Right lobe of liver (tissue), 6 donors: ENCODE results near the gene POLD4. TPM values are rescaled to one million over a fixed set of nuclear protein-coding genes. Genes with fewer than 3 reads are reported as not detected.

Experiments used
- ATAC-seq, 4 donors: fragments of 200-7000 bp; cut with Tn5 transposase; one replicate each; pipeline ENCODE4 v1.9.1; 2020; ENCODE audit warnings: mild to moderate bottlenecking in 4 of 4, moderate library complexity in 4 of 4
- DNase-seq, 3 donors: peaks; one replicate each; pipeline ENCODE4 v3.0.0-alpha.2; 2020
- H3K27ac ChIP-seq, 3 donors: fragments of 200-600 bp; one replicate each; pipeline ENCODE4 v1.8.0; 2022
- H3K27me3 ChIP-seq, 2 donors: fragments of 200-600 bp; one replicate each; pipeline ENCODE4 v1.8.0; 2022
- H3K36me3 ChIP-seq, 4 donors: fragments of 200-600 bp; sonication (generic) in 1 of 4; one replicate each; pipeline versions ENCODE4 v1.5.1 to v1.8.0; 2017 to 2022; ENCODE audit warnings: control low read depth in 1 of 4
- H3K4me1 ChIP-seq, 4 donors: fragments of 200-600 bp; sonication (generic) in 1 of 4; one replicate each; pipeline versions ENCODE4 v1.5.1 to v1.8.0; 2017 to 2022; ENCODE audit warnings: control low read depth in 1 of 4
- H3K4me3 ChIP-seq, 3 donors: fragments of 200-600 bp; one replicate each; pipeline ENCODE4 v1.8.0; 2022
- H3K9me3 ChIP-seq, 4 donors: fragments of 200-600 bp; sonication (generic) in 1 of 4; one replicate each; pipeline versions ENCODE4 v1.5.1 to v1.8.0; 2017 to 2022; ENCODE audit warnings: control low read depth in 1 of 4
- CTCF ChIP-seq, 4 donors: fragments of 200-600 bp in 3 of 4; fragments of 450-650 bp in 1 of 4; IDR thresholded peaks; one replicate each; pipeline versions ENCODE4 v1.5.1 to v1.8.0; 2016 to 2022; ENCODE audit warnings: antibody characterized with exemption in 4 of 4, mild to moderate bottlenecking in 2 of 4
- POLR2A ChIP-seq: fragments of 450-650 bp; IDR thresholded peaks from one replicate; pipeline ENCODE4 v1.6.1; 2017; ENCODE audit warnings: antibody characterized with exemption, mild to moderate bottlenecking
- WGBS: methylation state at CpG from one replicate; pipeline ENCODE4 v1.1.6; 2018; ENCODE audit warnings: low coverage, low lambda C conversion rate; ENCODE audit not compliant: insufficient coverage; ENCODE audit errors: missing lambda C conversion rate; 5-methylcytosine and 5-hydroxymethylcytosine counted together
- intact Hi-C, 2 donors: fragments of 100-400 bp; cut with DNase I; formaldehyde crosslinking; loops; one replicate each; pipeline versions ENCODE4 v1.11.2 to v1.14.1; 2022
- total RNA-seq, 6 experiments: library from RNA; depleted of rRNA in 2 of 6; stranded (reverse); fragments of >200 nt in 2 of 6; fragmentation: NEBNext Ultra II Directional in 3 of 6; extraction: Animal tissue kit (Norgen Biotek cat#: 25700) in 3 of 6; gene quantifications; one replicate each; pipeline versions ENCODE4 v1.1.0 to v1.2.4, GENCODE V29; 2016 to 2023
- donor health status: DM: no; HTN: yes; CAD: no.
- donor health status: DM: no; HTN: no; CAD: no.
- donor health status: DM: no; HTN: no; CAD: no.
- donor health status: DM: no; HTN: yes; CAD: no.
- donor health status: DM: no; HTN: yes; CAD: no.

The POLD4 gene
- total RNA-seq, 6 experiments from 2014 or later = 70.5 to 216 (median 97.9) TPM

GRCh38 chr11:67396587-67397389 is 43.4 kb upstream of the POLD4 start:
- Histone ChIP-seq H3K9me3 (no peaks in the 10 kb centered on the region), H3K27me3 (no peaks in the 10 kb centered on the region), H3K4me3 (no peak overlapping the region), H3K27ac (no peak overlapping the region), H3K36me3 (peaks cover 3 to 37% (median 17%) of the 10 kb centered on the region in 4 donors), H3K4me1 (peaks cover 0 to 18% (median 5%) of the 10 kb centered on the region in 4 donors)
- no peak for DNase-seq
- intact Hi-C loops = loop anchor here in 1 of 2 donors (10.0 kb wide), 1 partner anchor 108 kb away; the partner anchor contains the start of genes CDK2AP2 and PITPNM1
- no peak for ATAC-seq
- TF ChIP-seq CTCF (IDR thresholded peaks at IDR 0.05) = no peak
- 53% methylated on average over 8 of the region's 13 CpGs for WGBS

- Histone ChIP-seq H3K36me3 (peaks cover 3 to 37% (median 17%) of the 10 kb centered on the region in 4 donors), H3K27me3 (no peaks in the 10 kb centered on the region), H3K4me3 (no peak overlapping the region), H3K9me3 (no peaks in the 10 kb centered on the region), H3K27ac (no peak overlapping the region), H3K4me1 (peaks cover 0 to 19% (median 5%) of the 10 kb centered on the region in 4 donors)
- no peak for DNase-seq
- ATAC-seq = no peak
- TF ChIP-seq CTCF (IDR thresholded peaks at IDR 0.05) (no peak), POLR2A (no peak)
- 96% methylated on average over 4 of the region's 7 CpGs for WGBS
- intact Hi-C loops = loop anchor here in 1 of 2 donors (10.0 kb wide), 1 partner anchor 109 kb away; the partner anchor contains the start of genes CDK2AP2 and PITPNM1
Measured at GRCh38 chr11:67396259-67396581, 42.9 kb upstream of the POLD4 start.

- TF ChIP-seq POLR2A (no peak), CTCF (IDR thresholded peaks at IDR 0.05) (no peak)
- DNase-seq (no peak), ATAC-seq (no peak)
- H3K27ac ChIP-seq = no peak overlapping the region
- 50% methylated on average over 2 of the region's 19 CpGs for WGBS
- no peak overlapping the region for H3K4me3 ChIP-seq
- no peaks in the 10 kb centered on the region for H3K9me3 ChIP-seq
- H3K27me3 ChIP-seq = no peaks in the 10 kb centered on the region
- peaks cover 0 to 20% (median 4%) of the 10 kb centered on the region in 4 donors for H3K4me1 ChIP-seq
- intact Hi-C loops = loop anchor here in 1 of 2 donors (10.0 kb wide), 1 partner anchor 109 kb away; the partner anchor contains the start of genes CDK2AP2 and PITPNM1
- peaks cover 3 to 37% (median 17%) of the 10 kb centered on the region in 4 donors for H3K36me3 ChIP-seq
Measured at GRCh38 chr11:67395555-67396258, 42.4 kb upstream of the POLD4 start.

GRCh38 chr11:67393990-67394389 is 40.6 kb upstream of the POLD4 start:
- intact Hi-C loops = loop anchor here (5.0 to 10.0 kb wide), 2 partner anchors 111 to 113 kb away; partner anchors contain the start of genes CDK2AP2 (in 2 of the 2) and PITPNM1 (in 2 of the 2)
- H3K27me3 ChIP-seq = no peaks in the 10 kb centered on the region
- TF ChIP-seq POLR2A = no peak
- no peak overlapping the region for H3K4me3 ChIP-seq
- WGBS = 69% methylated on average over 4 of the region's 5 CpGs
- H3K36me3 ChIP-seq = peaks cover 3 to 24% (median 14%) of the 10 kb centered on the region in 4 donors
- no peak for DNase-seq
- H3K27ac ChIP-seq = no peak overlapping the region
- H3K9me3 ChIP-seq = no peaks in the 10 kb centered on the region
- H3K4me1 ChIP-seq = peaks cover 0 to 12% (median 0%) of the 10 kb centered on the region in 4 donors
- no peak for ATAC-seq
